SK-N-SH treated with all-trans-retinoic acid at 6 μM for 48 hours (cell line): ENCODE data around the gene PALLD.

Experiments used
- ATAC-seq: fragments of 200-7000 bp; cut with Tn5 transposase; 3 replicates; pipeline ENCODE4 v1.9.1; 2020; ENCODE audit warnings: mild to moderate bottlenecking, moderate library complexity
- ARNTL ChIP-seq: fragments of 450-650 bp; formaldehyde crosslinking; IDR thresholded peaks from 2 replicates; pipeline ENCODE4 v1.5.0; 2020; ENCODE audit warnings: low read depth, mild to moderate bottlenecking, moderate library complexity, borderline replicate concordance
- BACH2 ChIP-seq: fragments of 250-450 bp; sonication (Bioruptor Pico); IDR thresholded peaks from 2 replicates; pipeline ENCODE4 v1.9.0; 2021; ENCODE audit warnings: mild to moderate bottlenecking, borderline replicate concordance
- CREB5 ChIP-seq: fragments of 250-450 bp; sonication (Bioruptor Pico); IDR thresholded peaks from 2 replicates; pipeline ENCODE4 v1.5.1; 2020; ENCODE audit warnings: low read depth, mild to moderate bottlenecking, moderate library complexity
- CSRNP3 ChIP-seq: fragments of 250-450 bp; sonication (Bioruptor Pico); IDR thresholded peaks from 2 replicates; pipeline ENCODE4 v1.5.1; 2021; ENCODE audit warnings: mild to moderate bottlenecking, moderate library complexity
- ISL1 ChIP-seq: fragments of 250-450 bp; sonication (Bioruptor Pico); IDR thresholded peaks from 2 replicates; pipeline ENCODE4 v2.1.2; 2022; ENCODE audit warnings: mild to moderate bottlenecking, moderate library complexity
- PATZ1 ChIP-seq: fragments of 250-450 bp; sonication (Bioruptor Pico); IDR thresholded peaks from 2 replicates; pipeline ENCODE4 v1.8.0; 2020; ENCODE audit warnings: mild to moderate bottlenecking, moderate library complexity, borderline replicate concordance
- POU6F1 ChIP-seq: fragments of 250-450 bp; sonication (Bioruptor Pico); IDR thresholded peaks from 2 replicates; pipeline ENCODE4 v1.8.0; 2021; ENCODE audit warnings: low read depth, mild to moderate bottlenecking, moderate library complexity, borderline replicate concordance
- PPARA ChIP-seq: fragments of 250-450 bp; sonication (Bioruptor Pico); IDR thresholded peaks from 2 replicates; pipeline ENCODE4 v1.5.0; 2020; ENCODE audit warnings: mild to moderate bottlenecking, borderline replicate concordance
- SNAI2 ChIP-seq: fragments of 250-450 bp; sonication (Bioruptor Pico); IDR thresholded peaks from 2 replicates; pipeline ENCODE4 v1.5.0; 2020; ENCODE audit warnings: mild to moderate bottlenecking, moderate library complexity
- TCF4 ChIP-seq: fragments of 250-450 bp; sonication (Bioruptor Pico); IDR thresholded peaks from 2 replicates; pipeline ENCODE4 v1.8.0; 2021; ENCODE audit warnings: mild to moderate bottlenecking, moderate library complexity, borderline replicate concordance
- TOX ChIP-seq: fragments of 250-450 bp; sonication (Bioruptor Pico); IDR thresholded peaks from 2 replicates; pipeline ENCODE4 v1.8.0; 2021; ENCODE audit warnings: mild to moderate bottlenecking, moderate library complexity, borderline replicate concordance
- TSHZ2 ChIP-seq: fragments of 250-450 bp; sonication (Bioruptor Pico); IDR thresholded peaks from 2 replicates; pipeline ENCODE4 v1.5.0; 2020; ENCODE audit warnings: mild to moderate bottlenecking, moderate library complexity
- ZC3H10 ChIP-seq: fragments of 250-450 bp; sonication (Bioruptor Pico); IDR thresholded peaks from 2 replicates; pipeline ENCODE4 v1.5.1; 2021; ENCODE audit warnings: mild to moderate bottlenecking, moderate library complexity
- ZFP3 ChIP-seq: fragments of 250-450 bp; sonication (Bioruptor Pico); IDR thresholded peaks from 2 replicates; pipeline ENCODE4 v1.5.0; 2020; ENCODE audit warnings: mild to moderate bottlenecking, moderate library complexity
- ZFP30 ChIP-seq: fragments of 450-650 bp; formaldehyde crosslinking; IDR thresholded peaks from 2 replicates; pipeline ENCODE4 v1.5.0; 2022; ENCODE audit warnings: mild to moderate bottlenecking, moderate library complexity
- ZNF565 ChIP-seq: fragments of 450-650 bp; formaldehyde crosslinking; conservative IDR thresholded peaks from 2 replicates; pipeline ENCODE4 v1.5.0; 2020; ENCODE audit warnings: low read depth, mild to moderate bottlenecking, moderate library complexity

The PALLD gene

GRCh38 chr4:168609369-168609768 is 112.5 kb downstream of the PALLD start:
- ATAC-seq, result no peak

GRCh38 chr4:168610911-168611530 is 114.2 kb downstream of the PALLD start:
- no peak for ATAC-seq
- TF ChIP-seq TCF4 (CRISPR knock-in tag), result no peak
- no peak for TF ChIP-seq ZNF565 (CRISPR knock-in tag)
- no peak for TF ChIP-seq ZFP30
- no peak for TF ChIP-seq ZC3H10
- TF ChIP-seq ARNTL, result no peak
- TF ChIP-seq BACH2, result no peak
- no peak for TF ChIP-seq TSHZ2 (CRISPR knock-in tag)
- no peak for TF ChIP-seq SNAI2 (CRISPR knock-in tag)
- no peak for TF ChIP-seq PATZ1 (CRISPR knock-in tag)

More at GRCh38 chr4:168609369-168609768, 112.5 kb downstream of the PALLD start:
- TF ChIP-seq CREB5 (no peak), CSRNP3 (no peak), PPARA (CRISPR knock-in tag) (no peak), TOX (no peak), TCF4 (CRISPR knock-in tag) (no peak), ISL1 (no peak), ZFP3 (CRISPR knock-in tag) (no peak), SNAI2 (CRISPR knock-in tag) (no peak), ZC3H10 (no peak)

- TF ChIP-seq PATZ1 (CRISPR knock-in tag) (0 out of 2 replicates have a peak, but pooled peaks have one; percentile 32), ISL1 (peak; percentile 55; the same call in 1 of the 2 replicates), POU6F1 (CRISPR knock-in tag) (no peak)
- peak; percentile 52 for ATAC-seq
Measured at GRCh38 chr4:168612450-168613135, 115.7 kb downstream of the PALLD start.
